GM12891 (cell line): Measurements from ENCODE around the gene UBTD2.

Source experiments
- POLR2A ChIP-seq: IDR thresholded peaks from 2 replicates; pipeline ENCODE4 v1.6.1; 2011; ENCODE audit warnings: low read depth, low read length, control low read depth
- POLR2AphosphoS5 ChIP-seq: IDR thresholded peaks from 2 replicates; pipeline ENCODE4 v1.6.1; 2011; ENCODE audit warnings: low read depth, low read length, control low read depth
- POU2F2 ChIP-seq: IDR thresholded peaks from 2 replicates; pipeline ENCODE4 v1.6.1; 2011; ENCODE audit warnings: low read depth, mild to moderate bottlenecking, control low read depth, low read length, moderate library complexity
- SPI1 ChIP-seq: IDR thresholded peaks from 2 replicates; pipeline ENCODE4 v1.6.1; 2011; ENCODE audit warnings: low read depth, low read length, control low read depth
- TAF1 ChIP-seq: IDR thresholded peaks from 2 replicates; pipeline ENCODE4 v1.6.1; 2011; ENCODE audit warnings: low read depth, low read length, control low read depth

DNA sequence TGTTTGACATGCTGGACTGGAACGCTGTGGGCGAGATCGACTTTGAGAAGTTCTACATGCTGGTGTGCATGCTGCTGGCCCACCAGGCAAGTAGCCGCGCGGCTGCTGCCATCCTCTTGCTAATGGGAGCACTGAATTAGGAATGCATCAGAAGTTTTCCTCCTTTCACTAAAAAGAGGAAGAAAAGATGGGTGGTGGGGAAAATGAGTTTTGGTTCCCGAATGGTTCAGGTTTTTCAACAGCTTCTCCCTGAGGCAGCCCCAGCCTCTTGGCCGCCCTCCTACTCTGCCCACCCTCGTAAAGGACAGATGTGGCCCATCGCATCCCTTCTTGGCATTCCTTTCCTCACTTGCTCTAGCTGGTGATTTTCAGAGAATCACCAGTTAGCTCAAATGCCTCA is 84.1 kb downstream of the UBTD2 start:
- TF ChIP-seq TAF1 (no peak), POU2F2 (no peak), SPI1 (no peak), POLR2AphosphoS5 (no peak), POLR2A (no peak)
